ENCODE measurements around the gene PHETA1.

DNA sequence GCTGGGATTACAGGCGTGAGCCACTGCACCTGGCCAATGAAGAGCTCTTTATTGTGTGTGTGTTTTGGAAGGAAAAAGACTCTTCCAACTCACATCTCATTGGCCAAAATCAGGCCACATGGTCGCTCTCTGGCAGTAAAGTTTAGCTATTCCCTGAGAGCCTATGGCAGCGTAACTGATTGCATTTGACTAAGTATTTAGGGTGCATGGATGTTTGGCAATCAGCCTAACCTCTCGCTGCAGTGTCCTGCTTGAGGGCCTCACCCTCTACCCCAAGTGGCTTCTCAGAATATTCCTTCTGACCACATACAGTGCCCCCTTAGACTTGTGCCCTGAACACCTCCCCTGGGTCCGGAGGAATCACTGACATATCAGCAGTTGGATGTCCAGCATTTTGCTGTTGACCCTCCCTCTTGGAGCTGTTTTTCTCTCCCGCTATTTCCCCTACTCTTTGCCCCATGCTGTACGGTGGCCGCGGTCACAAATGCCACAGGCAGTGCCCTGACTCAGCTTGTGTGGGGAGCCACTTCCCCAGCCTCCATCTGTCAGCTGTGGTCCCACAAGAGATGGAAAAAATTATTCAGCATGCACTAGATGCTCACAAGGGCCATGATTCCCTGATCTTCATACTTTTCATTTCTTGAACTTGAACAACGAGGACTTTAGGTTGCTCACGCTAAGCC, 9.5 kb downstream of the PHETA1 start:
- TF ChIP-seq, protein P1, sequence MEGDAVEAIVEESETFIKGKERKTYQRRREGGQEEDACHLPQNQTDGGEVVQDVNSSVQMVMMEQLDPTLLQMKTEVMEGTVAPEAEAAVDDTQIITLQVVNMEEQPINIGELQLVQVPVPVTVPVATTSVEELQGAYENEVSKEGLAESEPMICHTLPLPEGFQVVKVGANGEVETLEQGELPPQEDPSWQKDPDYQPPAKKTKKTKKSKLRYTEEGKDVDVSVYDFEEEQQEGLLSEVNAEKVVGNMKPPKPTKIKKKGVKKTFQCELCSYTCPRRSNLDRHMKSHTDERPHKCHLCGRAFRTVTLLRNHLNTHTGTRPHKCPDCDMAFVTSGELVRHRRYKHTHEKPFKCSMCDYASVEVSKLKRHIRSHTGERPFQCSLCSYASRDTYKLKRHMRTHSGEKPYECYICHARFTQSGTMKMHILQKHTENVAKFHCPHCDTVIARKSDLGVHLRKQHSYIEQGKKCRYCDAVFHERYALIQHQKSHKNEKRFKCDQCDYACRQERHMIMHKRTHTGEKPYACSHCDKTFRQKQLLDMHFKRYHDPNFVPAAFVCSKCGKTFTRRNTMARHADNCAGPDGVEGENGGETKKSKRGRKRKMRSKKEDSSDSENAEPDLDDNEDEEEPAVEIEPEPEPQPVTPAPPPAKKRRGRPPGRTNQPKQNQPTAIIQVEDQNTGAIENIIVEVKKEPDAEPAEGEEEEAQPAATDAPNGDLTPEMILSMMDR (conservative IDR thresholded peaks at IDR 0.05; ENCODE audit: low read length) = no peak
- TF ChIP-seq EZH2phosphoT487 (IDR thresholded peaks at IDR 0.05; ENCODE audit: borderline replicate concordance) = no peak

Measured in Loucy (cell line).